Adrenal gland (tissue), 5 donors: ENCODE data around the gene BANF2.

ENCODE experiments used
- POLR2A ChIP-seq, 2 donors: fragments of 450-650 bp; IDR thresholded peaks; one replicate each; pipeline ENCODE4 v1.6.1; 2017; ENCODE audit warnings: antibody characterized with exemption in 2 of 2, mild to moderate bottlenecking in 2 of 2, moderate library complexity in 1 of 2
- TF ChIP-seq, protein P1 (sequence below), 6 experiments: fragments of 450-650 bp in 4 of 6; fragments of 200-600 bp in 2 of 6; sonication (generic) in 1 of 6; IDR thresholded peaks; 1 replicate in 5 of 6; 2 replicates in 1 of 6; pipeline versions ENCODE4 v1.5.1 to v1.8.0; 2016 to 2021; ENCODE audit warnings: antibody characterized with exemption in 6 of 6, mild to moderate bottlenecking in 2 of 6, moderate library complexity in 1 of 6
- donor health status: DM: no; HTN: no; CAD: no.

GRCh38 chr20:17731233-17731632, 31.5 kb downstream of the BANF2 start:
- TF ChIP-seq, protein P1, sequence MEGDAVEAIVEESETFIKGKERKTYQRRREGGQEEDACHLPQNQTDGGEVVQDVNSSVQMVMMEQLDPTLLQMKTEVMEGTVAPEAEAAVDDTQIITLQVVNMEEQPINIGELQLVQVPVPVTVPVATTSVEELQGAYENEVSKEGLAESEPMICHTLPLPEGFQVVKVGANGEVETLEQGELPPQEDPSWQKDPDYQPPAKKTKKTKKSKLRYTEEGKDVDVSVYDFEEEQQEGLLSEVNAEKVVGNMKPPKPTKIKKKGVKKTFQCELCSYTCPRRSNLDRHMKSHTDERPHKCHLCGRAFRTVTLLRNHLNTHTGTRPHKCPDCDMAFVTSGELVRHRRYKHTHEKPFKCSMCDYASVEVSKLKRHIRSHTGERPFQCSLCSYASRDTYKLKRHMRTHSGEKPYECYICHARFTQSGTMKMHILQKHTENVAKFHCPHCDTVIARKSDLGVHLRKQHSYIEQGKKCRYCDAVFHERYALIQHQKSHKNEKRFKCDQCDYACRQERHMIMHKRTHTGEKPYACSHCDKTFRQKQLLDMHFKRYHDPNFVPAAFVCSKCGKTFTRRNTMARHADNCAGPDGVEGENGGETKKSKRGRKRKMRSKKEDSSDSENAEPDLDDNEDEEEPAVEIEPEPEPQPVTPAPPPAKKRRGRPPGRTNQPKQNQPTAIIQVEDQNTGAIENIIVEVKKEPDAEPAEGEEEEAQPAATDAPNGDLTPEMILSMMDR (IDR thresholded peaks at IDR 0.05): no peak
- no peak for TF ChIP-seq POLR2A (IDR thresholded peaks at IDR 0.05)
